ENCODE data around the gene SHC3. TPM values are rescaled to one million over a fixed set of nuclear protein-coding genes. Genes with fewer than 3 reads are reported as not detected.

SHC3 gene
- total RNA-seq, 1 donor from 2014 or later = 17.7 TPM

- Mint-ChIP-seq H3K27ac (ENCODE audit: unreplicated experiment) (no peak overlapping the region), H3K36me3 (ENCODE audit: low read depth) (peaks cover 12% of the 10 kb centered on the region), H3K4me1 (peaks cover 4% of the 10 kb centered on the region), H3K27me3 (ENCODE audit: low read depth) (no peaks in the 10 kb centered on the region), H3K4me3 (no peak overlapping the region), H3K9me3 (peaks cover 2% of the 10 kb centered on the region)
- no peak for DNase-seq (ENCODE audit: low read depth, low spot score)
- TF ChIP-seq, protein P1, sequence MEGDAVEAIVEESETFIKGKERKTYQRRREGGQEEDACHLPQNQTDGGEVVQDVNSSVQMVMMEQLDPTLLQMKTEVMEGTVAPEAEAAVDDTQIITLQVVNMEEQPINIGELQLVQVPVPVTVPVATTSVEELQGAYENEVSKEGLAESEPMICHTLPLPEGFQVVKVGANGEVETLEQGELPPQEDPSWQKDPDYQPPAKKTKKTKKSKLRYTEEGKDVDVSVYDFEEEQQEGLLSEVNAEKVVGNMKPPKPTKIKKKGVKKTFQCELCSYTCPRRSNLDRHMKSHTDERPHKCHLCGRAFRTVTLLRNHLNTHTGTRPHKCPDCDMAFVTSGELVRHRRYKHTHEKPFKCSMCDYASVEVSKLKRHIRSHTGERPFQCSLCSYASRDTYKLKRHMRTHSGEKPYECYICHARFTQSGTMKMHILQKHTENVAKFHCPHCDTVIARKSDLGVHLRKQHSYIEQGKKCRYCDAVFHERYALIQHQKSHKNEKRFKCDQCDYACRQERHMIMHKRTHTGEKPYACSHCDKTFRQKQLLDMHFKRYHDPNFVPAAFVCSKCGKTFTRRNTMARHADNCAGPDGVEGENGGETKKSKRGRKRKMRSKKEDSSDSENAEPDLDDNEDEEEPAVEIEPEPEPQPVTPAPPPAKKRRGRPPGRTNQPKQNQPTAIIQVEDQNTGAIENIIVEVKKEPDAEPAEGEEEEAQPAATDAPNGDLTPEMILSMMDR (conservative IDR thresholded peaks at IDR 0.05) = no peak
Measured at GRCh38 chr9:89096807-89097206, 81.8 kb downstream of the SHC3 start.

DNA sequence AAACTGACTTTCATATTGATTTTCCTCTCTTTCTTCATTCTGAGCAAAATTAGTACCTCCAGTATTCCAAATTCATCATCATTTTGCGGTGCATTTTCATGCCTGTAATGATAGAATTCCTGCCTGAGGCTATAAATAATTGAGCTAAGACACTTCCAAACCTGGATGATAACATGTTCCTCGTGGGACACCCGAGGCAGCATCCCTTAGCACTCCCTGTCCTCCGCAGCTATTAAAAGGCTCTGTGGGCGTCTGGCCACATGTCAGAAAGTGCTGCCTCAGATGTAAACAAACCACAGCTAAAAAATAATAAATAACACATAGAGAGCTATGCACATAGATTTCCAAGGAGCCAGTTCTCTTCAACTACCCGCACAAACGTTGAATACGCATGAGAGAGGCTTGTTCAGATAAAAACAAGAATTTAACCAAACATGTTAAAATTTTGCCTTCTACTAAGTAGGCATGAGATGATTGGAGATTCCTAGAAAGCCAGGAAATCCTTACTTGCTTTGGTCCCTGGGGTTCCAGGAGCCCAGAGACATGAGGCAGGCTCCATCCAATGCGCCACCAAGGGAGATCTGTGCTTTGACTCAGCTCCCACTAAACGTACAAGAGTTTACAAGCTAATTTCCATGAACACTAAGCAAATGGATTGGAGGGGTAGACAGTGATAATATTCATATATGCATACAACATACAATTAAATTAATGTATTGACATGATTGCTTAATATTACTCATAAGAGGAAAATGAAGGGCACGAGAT is 82.7 kb downstream of the SHC3 start:
- Mint-ChIP-seq H3K27me3 (ENCODE audit: low read depth) (no peaks in the 10 kb centered on the region), H3K4me1 (peaks cover 4% of the 10 kb centered on the region), H3K4me3 (no peak overlapping the region), H3K9me3 (no peaks in the 10 kb centered on the region), H3K27ac (ENCODE audit: unreplicated experiment) (no peak overlapping the region), H3K36me3 (ENCODE audit: low read depth) (peaks cover 13% of the 10 kb centered on the region)
- no peak for DNase-seq (ENCODE audit: low read depth, low spot score)
- TF ChIP-seq, protein P1 (conservative IDR thresholded peaks at IDR 0.05) = no peak

DNA sequence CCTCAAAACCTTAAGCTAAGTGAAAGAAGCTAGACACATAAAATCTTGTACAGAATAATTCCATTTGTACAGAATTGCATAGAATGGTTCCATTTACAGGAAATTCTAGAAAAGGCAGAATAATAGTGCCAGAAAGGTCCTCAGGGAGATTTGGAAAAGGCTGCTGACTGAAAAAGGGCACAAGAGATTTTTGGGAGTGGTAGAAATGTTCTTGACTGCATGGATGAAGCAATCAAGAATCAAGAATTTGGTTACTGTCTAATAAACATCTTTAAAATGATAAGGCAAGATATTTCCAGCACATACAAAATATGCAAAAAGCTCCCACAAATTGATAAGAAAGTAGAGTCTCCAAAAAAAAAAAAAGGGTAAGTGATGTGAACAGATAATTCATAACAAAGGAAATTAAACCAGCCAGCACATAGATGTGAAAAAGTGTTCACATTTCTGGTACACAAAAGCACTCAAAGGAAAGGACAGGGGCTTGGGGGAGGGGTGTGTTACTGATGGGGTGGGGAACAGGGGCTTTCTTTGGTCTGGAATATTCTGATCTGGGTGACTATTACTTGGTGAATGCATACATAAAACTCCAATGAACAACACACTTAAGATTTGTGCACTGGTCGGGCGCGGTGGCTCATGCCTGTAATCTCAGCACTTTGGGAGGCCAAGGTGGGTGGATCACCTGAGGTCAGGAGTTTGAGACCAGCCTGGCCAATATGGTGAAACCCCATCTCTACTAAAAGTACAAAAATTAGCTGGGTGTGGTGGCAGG is 85.2 kb downstream of the SHC3 start:
- TF ChIP-seq, protein P1 (conservative IDR thresholded peaks at IDR 0.05) = no peak

GRCh38 chr9:89089176-89089575 is 89.4 kb downstream of the SHC3 start:
- no peak overlapping the region for H3K27ac Mint-ChIP-seq (ENCODE audit: unreplicated experiment)
- H3K36me3 Mint-ChIP-seq (ENCODE audit: low read depth) = peaks cover 14% of the 10 kb centered on the region
- peaks cover 10% of the 10 kb centered on the region for H3K4me1 Mint-ChIP-seq
- TF ChIP-seq, protein P1 (conservative IDR thresholded peaks at IDR 0.05) = no peak
- no peaks in the 10 kb centered on the region for H3K9me3 Mint-ChIP-seq
- DNase-seq (ENCODE audit: low read depth, low spot score) = no peak
- H3K27me3 Mint-ChIP-seq (ENCODE audit: low read depth) = no peaks in the 10 kb centered on the region
- H3K4me3 Mint-ChIP-seq = no peak overlapping the region

More for the DNA sequence above, 85.2 kb downstream of the SHC3 start:
- H3K4me1 Mint-ChIP-seq = peaks cover 8% of the 10 kb centered on the region
- no peak overlapping the region for H3K27ac Mint-ChIP-seq (ENCODE audit: unreplicated experiment)
- H3K4me3 Mint-ChIP-seq = no peak overlapping the region
- H3K9me3 Mint-ChIP-seq = no peaks in the 10 kb centered on the region
- peaks cover 21% of the 10 kb centered on the region for H3K36me3 Mint-ChIP-seq (ENCODE audit: low read depth)
- DNase-seq (ENCODE audit: low read depth, low spot score) = no peak
- H3K27me3 Mint-ChIP-seq (ENCODE audit: low read depth) = no peaks in the 10 kb centered on the region

DNA sequence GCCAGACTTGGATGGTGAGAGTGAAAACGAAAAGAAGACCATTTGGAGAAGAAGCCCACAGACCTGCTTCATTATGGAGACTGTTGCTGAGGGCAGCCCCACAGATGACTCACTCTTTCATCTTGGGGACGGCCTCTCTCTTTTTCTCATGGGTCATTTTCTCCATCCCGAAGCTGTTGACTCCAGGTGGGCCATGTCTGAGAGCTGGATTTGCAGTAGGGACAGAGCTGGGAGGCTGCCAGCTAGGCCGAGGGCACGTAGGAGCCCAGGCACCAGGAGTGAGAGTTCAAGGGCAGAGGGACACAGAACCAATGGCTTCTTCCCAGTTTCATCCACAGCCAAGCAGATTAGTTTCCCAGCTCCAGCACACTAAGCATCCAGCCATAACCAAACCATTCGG is 95.0 kb downstream of the SHC3 start:
- peaks cover 6% of the 10 kb centered on the region for H3K4me1 Mint-ChIP-seq
- TF ChIP-seq, protein P1 (conservative IDR thresholded peaks at IDR 0.05) = no peak
- peaks cover 9% of the 10 kb centered on the region for H3K36me3 Mint-ChIP-seq (ENCODE audit: low read depth)
- no peaks in the 10 kb centered on the region for H3K9me3 Mint-ChIP-seq
- no peak overlapping the region for H3K4me3 Mint-ChIP-seq
- DNase-seq (ENCODE audit: low read depth, low spot score) = no peak
- H3K27ac Mint-ChIP-seq (ENCODE audit: unreplicated experiment) = no peak overlapping the region
- no peaks in the 10 kb centered on the region for H3K27me3 Mint-ChIP-seq (ENCODE audit: low read depth)

All from neural crest cell (in vitro differentiated cells).